Hepatocyte (in vitro differentiated cells): ENCODE measurements around the gene INTS2.

Experiments
- CTCF ChIP-seq: fragments of 200-600 bp; sonication (generic); IDR thresholded peaks from 2 replicates; pipeline ENCODE4 v1.5.1; 2016; ENCODE audit warnings: antibody characterized with exemption, mild to moderate bottlenecking; ENCODE audit not compliant: poor library complexity
- EZH2 ChIP-seq: fragments of 200-600 bp; sonication (generic); IDR thresholded peaks from 2 replicates; pipeline ENCODE4 v1.6.1; 2016; ENCODE audit warnings: antibody characterized with exemption, mild to moderate bottlenecking, borderline replicate concordance
- EZH2phosphoT487 ChIP-seq: fragments of 200-600 bp; sonication (generic); IDR thresholded peaks from one replicate; pipeline ENCODE4 v1.6.1; 2018; ENCODE audit warnings: antibody characterized with exemption, mild to moderate bottlenecking, low read depth, moderate library complexity; ENCODE audit not compliant: unreplicated experiment, severe bottlenecking

GRCh38 chr17:61867033-61867432, 60.7 kb downstream of the INTS2 start:
- TF ChIP-seq CTCF, result no peak
- no peak for TF ChIP-seq EZH2
- TF ChIP-seq EZH2phosphoT487, result no peak
